ENCODE data around the gene ANKRD63. TPM values are rescaled to one million over a fixed set of nuclear protein-coding genes. Genes with fewer than 3 reads are reported as not detected.

The ANKRD63 gene
- total and polyA plus RNA-seq, 9 of the 15 experiments (the other 6 are each of a cell fraction or from before 2014, with no cell fraction given), result 1.3 to 2.0 (median 1.8) TPM; not detected in 6

- CTCF ChIA-PET (ENCODE audit: low intra/inter-chr PET ratio), result no interaction called here
- in situ Hi-C loops (cut with MboI) (no loop called here), intact Hi-C loops (cut with micrococcal nuclease) (no loop called here)
- peak; percentile 73 for TF ChIP-seq USF2 (CRISPR knock-in tag; IDR thresholded peaks at IDR 0.05)
- TF ChIP-seq RAD51 (IDR thresholded peaks at IDR 0.05; ENCODE audit: borderline replicate concordance, low read depth), result peak; percentile 50
- TF ChIP-seq USF1 (CRISPR knock-in tag; IDR thresholded peaks at IDR 0.05), result peak; percentile 84
- no peak for TF ChIP-seq HDAC3 (IDR thresholded peaks at IDR 0.05; ENCODE audit: borderline replicate concordance, partially characterized antibody)
- no peak for TF ChIP-seq THAP12 (CRISPR knock-in tag; IDR thresholded peaks at IDR 0.05)
- TF ChIP-seq SPI1 (IDR thresholded peaks at IDR 0.05; ENCODE audit: borderline replicate concordance, low read depth, low read length), result peak; percentile 64; the same call in 1 of the 2 replicates
- TF ChIP-seq NFYB (IDR thresholded peaks at IDR 0.05; ENCODE audit: extremely low read depth, insufficient read length), result peak; percentile 56
- H3K4me2 ChIP-seq (ENCODE audit: insufficient read depth, low read length), result no peak overlapping the region
- H2AFZ ChIP-seq (ENCODE audit: low read depth, low read length), result no peak overlapping the region
- no peak overlapping the region for H3K27ac ChIP-seq (ENCODE audit: extremely low read depth, low read depth, low read length)
- H3K79me2 ChIP-seq (ENCODE audit: control insufficient read depth, insufficient read depth, low read length), result no peaks in the 10 kb centered on the region
- POLR2A ChIA-PET, result interaction anchor here (1.0 to 1.3 kb wide), 3 partner anchors 9 to 28 kb away, joined by 3 to 4 read pairs (median 4); no protein-coding TSS in a partner anchor
- no peaks in the 10 kb centered on the region for H3K9me3 ChIP-seq (replicated peaks; ENCODE audit: control insufficient read depth, insufficient read depth, low read depth, low read length)
- peaks cover 0 to 7% of the 10 kb centered on the region in 2 experiments; a peak in 1 of 5 replicates for H3K27me3 ChIP-seq (ENCODE audit: control insufficient read depth in 2 of 2, insufficient read depth in 2 of 2, low read length in 2 of 2)
- 43% methylated on average over 4 of the region's 4 CpGs for WGBS (ENCODE audit: insufficient coverage, low coverage, missing lambda C conversion rate)
- H3K4me3 ChIP-seq, result no peak overlapping the region
- H3K9me1 ChIP-seq (ENCODE audit: control insufficient read depth, insufficient read depth, low read length), result no peaks in the 10 kb centered on the region
- ATAC-seq (peak; percentile 36; the same call in 2 of the 3 replicates), FAIRE-seq (peak; percentile 11), DNase-seq (ENCODE audit: extremely low read depth in 1 of 4, low spot score in 3 of 4) (peak in 3 of 4 experiments; percentile 48 to 58 (median 57))
- peaks cover 11% of the 10 kb centered on the region; the same call in 1 of the 3 replicates for H3K36me3 ChIP-seq (ENCODE audit: control insufficient read depth, insufficient read depth, low read length)
- BruUV-seq (replicated peaks), result no TSS peak
- peaks cover 18 to 36% of the 10 kb centered on the region in 2 experiments for H3K4me1 ChIP-seq (replicated peaks in 1 of 2; ENCODE audit: control insufficient read depth in 2 of 2, insufficient read depth in 2 of 2, low read length in 2 of 2)
- 0 out of 2 replicates have a peak, but pooled peaks cover 3% of the 10 kb centered on the region for H4K20me1 ChIP-seq (replicated peaks; ENCODE audit: control insufficient read depth, insufficient read depth, low read length)
- no peak overlapping the region for H3K9ac ChIP-seq (ENCODE audit: insufficient read depth in 1 of 2, low read depth in 2 of 2, low read length in 2 of 2)
Measured at GRCh38 chr15:40235201-40235885, 47.5 kb downstream of the ANKRD63 start.

Data from K562 (cell line).